Spleen (tissue), 7 donors: ENCODE measurements around the gene FHIT.

Experiments used
- POLR2A ChIP-seq, 3 donors: fragments of 450-650 bp; IDR thresholded peaks; one replicate each; pipeline ENCODE4 v1.5.1; 2017; ENCODE audit warnings: antibody characterized with exemption in 3 of 3, mild to moderate bottlenecking in 1 of 3
- POLR2AphosphoS5 ChIP-seq, 3 donors: sonication (generic); formaldehyde crosslinking; IDR thresholded peaks; one replicate each; pipeline ENCODE4 v1.5.1; 2017; ENCODE audit warnings: antibody characterized with exemption in 3 of 3
- TF ChIP-seq, protein P1 (sequence below), 11 experiments: fragments of 200-600 bp in 7 of 11; fragments of 450-650 bp in 4 of 11; sonication (generic) in 4 of 11; IDR thresholded peaks in 8 of 11; conservative IDR thresholded peaks in 3 of 11; 1 replicate in 7 of 11; 2 replicates in 4 of 11; pipeline versions ENCODE4 v1.4.0 to v1.8.0; 2016 to 2021; ENCODE audit warnings: antibody characterized with exemption in 11 of 11, inconsistent platforms in 4 of 11, mild to moderate bottlenecking in 1 of 11
- donor health status: DM: no; HTN: no; CAD: no; lungs with moderate emphysema.
- donor health status: DM: no; HTN: no; CAD: no.
- donor health status: DM: no; HTN: no; CAD: no.

DNA sequence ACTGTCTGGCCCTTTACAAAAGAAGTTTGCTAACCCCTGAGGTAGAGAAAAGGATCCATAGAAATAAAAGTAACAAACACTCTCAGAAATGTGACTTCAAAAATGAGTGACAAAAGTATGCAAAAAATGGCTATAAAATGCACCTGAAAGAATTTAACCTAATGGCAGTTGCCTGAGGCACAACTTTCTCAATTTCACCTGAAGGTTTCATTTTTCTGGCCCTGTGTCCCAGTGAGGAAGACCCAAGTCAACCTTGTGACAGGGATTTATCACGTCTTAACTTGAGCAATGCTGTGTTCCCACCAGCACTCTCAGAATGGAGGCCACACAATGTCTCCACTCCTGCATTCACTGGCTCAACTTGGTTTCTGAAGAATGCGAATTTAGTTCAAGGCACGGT is 83.0 kb downstream of the FHIT start:
- TF ChIP-seq, protein P1, sequence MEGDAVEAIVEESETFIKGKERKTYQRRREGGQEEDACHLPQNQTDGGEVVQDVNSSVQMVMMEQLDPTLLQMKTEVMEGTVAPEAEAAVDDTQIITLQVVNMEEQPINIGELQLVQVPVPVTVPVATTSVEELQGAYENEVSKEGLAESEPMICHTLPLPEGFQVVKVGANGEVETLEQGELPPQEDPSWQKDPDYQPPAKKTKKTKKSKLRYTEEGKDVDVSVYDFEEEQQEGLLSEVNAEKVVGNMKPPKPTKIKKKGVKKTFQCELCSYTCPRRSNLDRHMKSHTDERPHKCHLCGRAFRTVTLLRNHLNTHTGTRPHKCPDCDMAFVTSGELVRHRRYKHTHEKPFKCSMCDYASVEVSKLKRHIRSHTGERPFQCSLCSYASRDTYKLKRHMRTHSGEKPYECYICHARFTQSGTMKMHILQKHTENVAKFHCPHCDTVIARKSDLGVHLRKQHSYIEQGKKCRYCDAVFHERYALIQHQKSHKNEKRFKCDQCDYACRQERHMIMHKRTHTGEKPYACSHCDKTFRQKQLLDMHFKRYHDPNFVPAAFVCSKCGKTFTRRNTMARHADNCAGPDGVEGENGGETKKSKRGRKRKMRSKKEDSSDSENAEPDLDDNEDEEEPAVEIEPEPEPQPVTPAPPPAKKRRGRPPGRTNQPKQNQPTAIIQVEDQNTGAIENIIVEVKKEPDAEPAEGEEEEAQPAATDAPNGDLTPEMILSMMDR (IDR thresholded peaks at IDR 0.05 in 8 of 11, conservative IDR thresholded peaks at IDR 0.05 in 3 of 11) = no peak
- TF ChIP-seq POLR2A (IDR thresholded peaks at IDR 0.05) (no peak), POLR2AphosphoS5 (IDR thresholded peaks at IDR 0.05) (no peak)
